ENCODE measurements around the gene SPEN. TPM values are rescaled to one million over a fixed set of nuclear protein-coding genes. Genes with fewer than 3 reads are reported as not detected.
A peak's percentile ranks its signal among the peaks of the same experiment; 100 is the strongest.

Gene SPEN
- total and polyA plus RNA-seq, 9 of the 15 experiments (the other 6 are each of a cell fraction or from before 2014, with no cell fraction given): 5.7 to 87.5 (median 27.2) TPM

GRCh38 chr1:15951341-15952153 lies 104.0 kb downstream of the SPEN start (continued):
- TF ChIP-seq CTCF (IDR thresholded peaks at IDR 0.05 in 2 of 3, conservative IDR thresholded peaks at IDR 0.05 in 1 of 3; ENCODE audit: insufficient read depth in 2 of 3, low read depth in 1 of 3, low read length in 3 of 3): peak; percentile 36 to 46 (median 37); a peak in 5 of 6 replicates
- TF ChIP-seq ZNF830 (CRISPR knock-in tag; IDR thresholded peaks at IDR 0.05): no peak
- TF ChIP-seq ZNF77 (CRISPR knock-in tag; IDR thresholded peaks at IDR 0.05): no peak
- TF ChIP-seq KLF13 (tag; IDR thresholded peaks at IDR 0.05; ENCODE audit: borderline replicate concordance, low read depth): 0 out of 2 replicates have a peak, but pooled peaks have one; percentile 9
- peak in 1 of 2 experiments; percentile 70; a peak in 1 of 4 replicates for TF ChIP-seq KDM4B (IDR thresholded peaks at IDR 0.05; ENCODE audit: borderline replicate concordance in 2 of 2, low read depth in 1 of 2)
- TF ChIP-seq RBFOX2 (IDR thresholded peaks at IDR 0.05; ENCODE audit: low read depth, low read length): peak; percentile 63
- no peak for TF ChIP-seq NR2C2 (CRISPR knock-in tag; IDR thresholded peaks at IDR 0.05)
- no peak for TF ChIP-seq NR2C2 (tag; IDR thresholded peaks at IDR 0.05)
- no peak for TF ChIP-seq CSDE1 (IDR thresholded peaks at IDR 0.05)
- TF ChIP-seq, protein P1, sequence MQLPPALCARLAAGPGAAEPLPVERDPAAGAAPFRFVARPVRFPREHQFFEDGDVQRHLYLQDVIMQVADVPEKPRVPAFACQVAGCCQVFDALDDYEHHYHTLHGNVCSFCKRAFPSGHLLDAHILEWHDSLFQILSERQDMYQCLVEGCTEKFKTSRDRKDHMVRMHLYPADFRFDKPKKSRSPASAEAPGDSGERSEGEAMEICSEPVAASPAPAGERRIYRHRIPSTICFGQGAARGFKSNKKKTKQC (CRISPR knock-in tag; IDR thresholded peaks at IDR 0.05): no peak
- peak; percentile 36 for TF ChIP-seq GABPB1 (CRISPR knock-in tag; IDR thresholded peaks at IDR 0.05)
- TF ChIP-seq, protein P2, sequence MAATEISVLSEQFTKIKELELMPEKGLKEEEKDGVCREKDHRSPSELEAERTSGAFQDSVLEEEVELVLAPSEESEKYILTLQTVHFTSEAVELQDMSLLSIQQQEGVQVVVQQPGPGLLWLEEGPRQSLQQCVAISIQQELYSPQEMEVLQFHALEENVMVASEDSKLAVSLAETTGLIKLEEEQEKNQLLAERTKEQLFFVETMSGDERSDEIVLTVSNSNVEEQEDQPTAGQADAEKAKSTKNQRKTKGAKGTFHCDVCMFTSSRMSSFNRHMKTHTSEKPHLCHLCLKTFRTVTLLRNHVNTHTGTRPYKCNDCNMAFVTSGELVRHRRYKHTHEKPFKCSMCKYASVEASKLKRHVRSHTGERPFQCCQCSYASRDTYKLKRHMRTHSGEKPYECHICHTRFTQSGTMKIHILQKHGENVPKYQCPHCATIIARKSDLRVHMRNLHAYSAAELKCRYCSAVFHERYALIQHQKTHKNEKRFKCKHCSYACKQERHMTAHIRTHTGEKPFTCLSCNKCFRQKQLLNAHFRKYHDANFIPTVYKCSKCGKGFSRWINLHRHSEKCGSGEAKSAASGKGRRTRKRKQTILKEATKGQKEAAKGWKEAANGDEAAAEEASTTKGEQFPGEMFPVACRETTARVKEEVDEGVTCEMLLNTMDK (IDR thresholded peaks at IDR 0.05; ENCODE audit: borderline replicate concordance, insufficient read depth, low read depth, low read length, poor library complexity, severe bottlenecking): peak; percentile 74
- peak; percentile 40; the same call in 1 of the 2 replicates for TF ChIP-seq ZNF592 (IDR thresholded peaks at IDR 0.05)
- TF ChIP-seq, protein P3, sequence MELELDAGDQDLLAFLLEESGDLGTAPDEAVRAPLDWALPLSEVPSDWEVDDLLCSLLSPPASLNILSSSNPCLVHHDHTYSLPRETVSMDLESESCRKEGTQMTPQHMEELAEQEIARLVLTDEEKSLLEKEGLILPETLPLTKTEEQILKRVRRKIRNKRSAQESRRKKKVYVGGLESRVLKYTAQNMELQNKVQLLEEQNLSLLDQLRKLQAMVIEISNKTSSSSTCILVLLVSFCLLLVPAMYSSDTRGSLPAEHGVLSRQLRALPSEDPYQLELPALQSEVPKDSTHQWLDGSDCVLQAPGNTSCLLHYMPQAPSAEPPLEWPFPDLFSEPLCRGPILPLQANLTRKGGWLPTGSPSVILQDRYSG (tag; conservative IDR thresholded peaks at IDR 0.05; ENCODE audit: low read depth): no peak
- no peak for TF ChIP-seq ETV6 (IDR thresholded peaks at IDR 0.05; ENCODE audit: borderline replicate concordance in 1 of 2, low read depth in 2 of 2, low read length in 1 of 2)
- no peak for TF ChIP-seq ETV6 (CRISPR knock-in tag; IDR thresholded peaks at IDR 0.05; ENCODE audit: borderline replicate concordance)

Measured in K562 (cell line).